ENCODE data around the gene GARS1.
A peak's percentile ranks its signal among the peaks of the same experiment; 100 is the strongest.
"Not testable (repeated sequence)": the region's sequence is repeated elsewhere in the genome, so short reads cannot be mapped to it uniquely, and the experiment has no call there.

The GARS1 gene

GRCh38 chr7:30562498-30562897 is 32.2 kb upstream of the GARS1 start:
- Mint-ChIP-seq H3K27me3 (no peaks in the 10 kb centered on the region), H3K4me3 (no peak overlapping the region), H3K4me1 (ENCODE audit: low read depth) (peaks cover 9% of the 10 kb centered on the region), H3K9me3 (no peaks in the 10 kb centered on the region), H3K36me3 (ENCODE audit: low read depth) (no peaks in the 10 kb centered on the region), H3K27ac (no peak overlapping the region)
- intact Hi-C loops (cut with micrococcal nuclease) = loop anchor here (5.0 kb wide), 1 partner anchor 400 kb away; no protein-coding TSS in a partner anchor

GRCh38 chr7:30562909-30563308 is 31.8 kb upstream of the GARS1 start:
- Mint-ChIP-seq H3K4me3 (no peak overlapping the region), H3K27me3 (no peaks in the 10 kb centered on the region), H3K27ac (peak overlapping the region; percentile 47), H3K4me1 (ENCODE audit: low read depth) (peaks cover 9% of the 10 kb centered on the region), H3K36me3 (ENCODE audit: low read depth) (no peaks in the 10 kb centered on the region), H3K9me3 (no peaks in the 10 kb centered on the region)
- intact Hi-C loops (cut with micrococcal nuclease) = loop anchor here (5.0 kb wide), 1 partner anchor 401 kb away; no protein-coding TSS in a partner anchor

GRCh38 chr7:30563326-30563942 is 31.2 kb upstream of the GARS1 start:
- Mint-ChIP-seq H3K4me1 (ENCODE audit: low read depth) (peaks cover 9% of the 10 kb centered on the region), H3K4me3 (no peak overlapping the region), H3K36me3 (ENCODE audit: low read depth) (no peaks in the 10 kb centered on the region), H3K9me3 (no peaks in the 10 kb centered on the region), H3K27me3 (no peaks in the 10 kb centered on the region), H3K27ac (peak overlapping the region; percentile 47)
- intact Hi-C loops (cut with micrococcal nuclease) = loop anchor here (5.0 kb wide), 1 partner anchor 401 kb away; no protein-coding TSS in a partner anchor

- intact Hi-C loops (cut with micrococcal nuclease) = loop anchor here (1.0 to 5.0 kb wide), 3 partner anchors 16 to 402 kb away; no protein-coding TSS in a partner anchor
- Mint-ChIP-seq H3K9me3 (no peaks in the 10 kb centered on the region), H3K27me3 (no peaks in the 10 kb centered on the region), H3K36me3 (ENCODE audit: low read depth) (no peaks in the 10 kb centered on the region), H3K4me1 (ENCODE audit: low read depth) (peaks cover 9% of the 10 kb centered on the region), H3K4me3 (no peak overlapping the region), H3K27ac (peak overlapping the region; percentile 33)
Observed at GRCh38 chr7:30564243-30564892, 30.3 kb upstream of the GARS1 start.

- Mint-ChIP-seq H3K27ac (no peak overlapping the region), H3K36me3 (ENCODE audit: low read depth) (peaks cover 14% of the 10 kb centered on the region), H3K9me3 (no peaks in the 10 kb centered on the region), H3K4me1 (ENCODE audit: low read depth) (peaks cover 9% of the 10 kb centered on the region), H3K4me3 (no peak overlapping the region), H3K27me3 (no peaks in the 10 kb centered on the region)
- intact Hi-C loops (cut with micrococcal nuclease) = no loop called here
Observed at GRCh38 chr7:30566596-30566995, 28.1 kb upstream of the GARS1 start.

GRCh38 chr7:30567081-30567480 is 27.6 kb upstream of the GARS1 start:
- no peaks in the 10 kb centered on the region for H3K9me3 Mint-ChIP-seq
- peaks cover 9% of the 10 kb centered on the region for H3K4me1 Mint-ChIP-seq (ENCODE audit: low read depth)
- intact Hi-C loops (cut with micrococcal nuclease) = no loop called here
- no peaks in the 10 kb centered on the region for H3K27me3 Mint-ChIP-seq
- H3K36me3 Mint-ChIP-seq (ENCODE audit: low read depth) = peaks cover 18% of the 10 kb centered on the region
- no peak overlapping the region for H3K27ac Mint-ChIP-seq
- no peak overlapping the region for H3K4me3 Mint-ChIP-seq

- H3K4me3 Mint-ChIP-seq; intact Hi-C loops (cut with micrococcal nuclease); H3K4me1 Mint-ChIP-seq (ENCODE audit: low read depth); H3K9me3 Mint-ChIP-seq; H3K27me3 Mint-ChIP-seq; H3K27ac Mint-ChIP-seq: not testable (repeated sequence)
- peaks cover 49% of the 10 kb centered on the region for H3K36me3 Mint-ChIP-seq (ENCODE audit: low read depth)
Observed at GRCh38 chr7:30570238-30570637, 24.4 kb upstream of the GARS1 start.

- no peak overlapping the region for H3K4me3 Mint-ChIP-seq
- intact Hi-C loops (cut with micrococcal nuclease) = no loop called here
- H3K27ac Mint-ChIP-seq = no peak overlapping the region
- peaks cover 14% of the 10 kb centered on the region for H3K9me3 Mint-ChIP-seq
- H3K4me1 Mint-ChIP-seq (ENCODE audit: low read depth) = no peaks in the 10 kb centered on the region
- peaks cover 70% of the 10 kb centered on the region for H3K36me3 Mint-ChIP-seq (ENCODE audit: low read depth)
- H3K27me3 Mint-ChIP-seq = no peaks in the 10 kb centered on the region
Observed at GRCh38 chr7:30572212-30572841, 22.4 kb upstream of the GARS1 start.

GRCh38 chr7:30575910-30576309 is 18.8 kb upstream of the GARS1 start:
- no peak overlapping the region for H3K4me3 Mint-ChIP-seq
- peaks cover 95% of the 10 kb centered on the region for H3K36me3 Mint-ChIP-seq (ENCODE audit: low read depth)
- no peaks in the 10 kb centered on the region for H3K4me1 Mint-ChIP-seq (ENCODE audit: low read depth)
- intact Hi-C loops (cut with micrococcal nuclease) = no loop called here
- H3K27me3 Mint-ChIP-seq = no peaks in the 10 kb centered on the region
- H3K9me3 Mint-ChIP-seq = peaks cover 22% of the 10 kb centered on the region
- H3K27ac Mint-ChIP-seq = no peak overlapping the region

- H3K4me3 Mint-ChIP-seq = no peak overlapping the region
- peaks cover 99% of the 10 kb centered on the region for H3K36me3 Mint-ChIP-seq (ENCODE audit: low read depth)
- H3K27ac Mint-ChIP-seq = no peak overlapping the region
- peaks cover 9% of the 10 kb centered on the region for H3K9me3 Mint-ChIP-seq
- peaks cover 9% of the 10 kb centered on the region for H3K4me1 Mint-ChIP-seq (ENCODE audit: low read depth)
- no peaks in the 10 kb centered on the region for H3K27me3 Mint-ChIP-seq
- intact Hi-C loops (cut with micrococcal nuclease) = no loop called here
Observed at GRCh38 chr7:30583181-30583580, 11.5 kb upstream of the GARS1 start.

- intact Hi-C loops (cut with micrococcal nuclease) = no loop called here
- H3K27ac Mint-ChIP-seq = no peak overlapping the region
- no peaks in the 10 kb centered on the region for H3K27me3 Mint-ChIP-seq
- no peak overlapping the region for H3K4me3 Mint-ChIP-seq
- H3K4me1 Mint-ChIP-seq (ENCODE audit: low read depth) = peaks cover 16% of the 10 kb centered on the region
- no peaks in the 10 kb centered on the region for H3K9me3 Mint-ChIP-seq
- peaks cover 97% of the 10 kb centered on the region for H3K36me3 Mint-ChIP-seq (ENCODE audit: low read depth)
Observed at GRCh38 chr7:30584415-30584814, 10.3 kb upstream of the GARS1 start.

GRCh38 chr7:30584965-30585364 is 9.7 kb upstream of the GARS1 start:
- Mint-ChIP-seq H3K36me3 (ENCODE audit: low read depth) (peaks cover 94% of the 10 kb centered on the region), H3K27ac (no peak overlapping the region), H3K4me1 (ENCODE audit: low read depth) (peaks cover 20% of the 10 kb centered on the region)

GRCh38 chr7:30585675-30586074 is 9.0 kb upstream of the GARS1 start:
- Mint-ChIP-seq H3K4me3 (no peak overlapping the region), H3K27ac (no peak overlapping the region), H3K36me3 (ENCODE audit: low read depth) (peaks cover 87% of the 10 kb centered on the region), H3K9me3 (no peaks in the 10 kb centered on the region), H3K27me3 (no peaks in the 10 kb centered on the region), H3K4me1 (ENCODE audit: low read depth) (peaks cover 20% of the 10 kb centered on the region)
- intact Hi-C loops (cut with micrococcal nuclease) = no loop called here

More at GRCh38 chr7:30584965-30585364, 9.7 kb upstream of the GARS1 start:
- intact Hi-C loops (cut with micrococcal nuclease) = no loop called here
- H3K4me3 Mint-ChIP-seq = no peak overlapping the region
- H3K27me3 Mint-ChIP-seq = no peaks in the 10 kb centered on the region
- no peaks in the 10 kb centered on the region for H3K9me3 Mint-ChIP-seq

GRCh38 chr7:30587547-30587946 is 7.1 kb upstream of the GARS1 start:
- H3K4me3 Mint-ChIP-seq; H3K27me3 Mint-ChIP-seq; intact Hi-C loops (cut with micrococcal nuclease); H3K9me3 Mint-ChIP-seq; H3K27ac Mint-ChIP-seq: not testable (repeated sequence)
- peaks cover 68% of the 10 kb centered on the region for H3K36me3 Mint-ChIP-seq (ENCODE audit: low read depth)
- peaks cover 34% of the 10 kb centered on the region for H3K4me1 Mint-ChIP-seq (ENCODE audit: low read depth)

All from dendritic cell treated with granulocyte-macrophage colony-stimulating factor and Interleukin-4, amounts not matched to agents 40 ng/mL and 50 ng/mL, for 4 days (primary cell).